HG02938 (cell line): ENCODE data around the gene GRM8.
A peak's percentile ranks its signal among the peaks of the same experiment; 100 is the strongest.

ENCODE experiments used
- ATAC-seq: cut with Tn5 transposase; IDR thresholded peaks from one replicate; pipeline ENCODE4 v1.9.1; 2021; ENCODE audit warnings: mild to moderate bottlenecking, moderate library complexity; ENCODE audit not compliant: unreplicated experiment

The GRM8 gene

GRCh38 chr7:127039541-127039940 lies 213.2 kb downstream of the GRM8 start:
- no peak for ATAC-seq

GRCh38 chr7:127035203-127035849 lies 217.4 kb downstream of the GRM8 start:
- no peak for ATAC-seq

GRCh38 chr7:127034186-127034806 lies 218.4 kb downstream of the GRM8 start:
- ATAC-seq, result no peak

- no peak for ATAC-seq
Measured at GRCh38 chr7:127029823-127030222, 222.9 kb downstream of the GRM8 start.

GRCh38 chr7:127021857-127022256 lies 230.9 kb downstream of the GRM8 start:
- no peak for ATAC-seq

- ATAC-seq, result no peak
Measured at GRCh38 chr7:127021019-127021738, 231.6 kb downstream of the GRM8 start.

GRCh38 chr7:127018889-127019288 lies 233.9 kb downstream of the GRM8 start:
- ATAC-seq, result no peak

- ATAC-seq, result no peak
Measured at GRCh38 chr7:127017196-127017595, 235.5 kb downstream of the GRM8 start.

- no peak for ATAC-seq
Measured at GRCh38 chr7:127000725-127001124, 252.0 kb downstream of the GRM8 start.

GRCh38 chr7:126996659-126997058 lies 256.1 kb downstream of the GRM8 start:
- ATAC-seq, result no peak

- ATAC-seq, result no peak
Measured at GRCh38 chr7:126993626-126994213, 259.0 kb downstream of the GRM8 start.

GRCh38 chr7:126988022-126988421 lies 264.7 kb downstream of the GRM8 start:
- no peak for ATAC-seq

- no peak for ATAC-seq
Measured at GRCh38 chr7:126979722-126980121, 273.0 kb downstream of the GRM8 start.

- ATAC-seq, result no peak
Measured at GRCh38 chr7:126978865-126979264, 273.9 kb downstream of the GRM8 start.

GRCh38 chr7:126973066-126973465 lies 279.7 kb downstream of the GRM8 start:
- no peak for ATAC-seq

- no peak for ATAC-seq
Measured at GRCh38 chr7:126972571-126972970, 280.2 kb downstream of the GRM8 start.

- ATAC-seq, result no peak
Measured at GRCh38 chr7:126959649-126960048, 293.1 kb downstream of the GRM8 start.

GRCh38 chr7:126958367-126958766 lies 294.4 kb downstream of the GRM8 start:
- ATAC-seq, result no peak

- no peak for ATAC-seq
Measured at GRCh38 chr7:126957443-126957842, 295.3 kb downstream of the GRM8 start.

- ATAC-seq, result no peak
Measured at GRCh38 chr7:126953461-126953860, 299.3 kb downstream of the GRM8 start.

GRCh38 chr7:126948664-126949063 lies 304.1 kb downstream of the GRM8 start:
- ATAC-seq, result peak; percentile 79
